Measurements from ENCODE around the gene RERE.
"Not testable (repeated sequence)": the region's sequence is repeated elsewhere in the genome, so short reads cannot be mapped to it uniquely, and the experiment has no call there.

Gene RERE

GRCh38 chr1:8619917-8620502, 197.4 kb downstream of the RERE start:
- H3K9me3 Mint-ChIP-seq (ENCODE audit: low read depth); H3K27me3 Mint-ChIP-seq; H3K4me3 Mint-ChIP-seq; H3K36me3 Mint-ChIP-seq; H3K27ac Mint-ChIP-seq: not testable (repeated sequence)
- peaks cover 14% of the 10 kb centered on the region for H3K4me1 Mint-ChIP-seq (ENCODE audit: low read depth)

- not testable (repeated sequence) for H3K27me3 Mint-ChIP-seq; H3K36me3 Mint-ChIP-seq; H3K9me3 Mint-ChIP-seq (ENCODE audit: low read depth); H3K27ac Mint-ChIP-seq; H3K4me3 Mint-ChIP-seq
- peaks cover 14% of the 10 kb centered on the region for H3K4me1 Mint-ChIP-seq (ENCODE audit: low read depth)
Measured at GRCh38 chr1:8619419-8619818, 198.0 kb downstream of the RERE start.

- not testable (repeated sequence) for H3K27me3 Mint-ChIP-seq; H3K36me3 Mint-ChIP-seq; H3K27ac Mint-ChIP-seq; H3K9me3 Mint-ChIP-seq (ENCODE audit: low read depth); H3K4me3 Mint-ChIP-seq; H3K4me1 Mint-ChIP-seq (ENCODE audit: low read depth)
Measured at GRCh38 chr1:8616791-8617190, 200.6 kb downstream of the RERE start.

- H3K4me3 Mint-ChIP-seq; H3K4me1 Mint-ChIP-seq (ENCODE audit: low read depth); H3K9me3 Mint-ChIP-seq (ENCODE audit: low read depth); H3K27me3 Mint-ChIP-seq; H3K36me3 Mint-ChIP-seq; H3K27ac Mint-ChIP-seq: not testable (repeated sequence)
Measured at GRCh38 chr1:8611634-8612515, 205.6 kb downstream of the RERE start.

GRCh38 chr1:8607906-8608305, 209.5 kb downstream of the RERE start:
- H3K9me3 Mint-ChIP-seq (ENCODE audit: low read depth), result no peaks in the 10 kb centered on the region
- no peak overlapping the region for H3K4me3 Mint-ChIP-seq
- H3K27me3 Mint-ChIP-seq, result no peaks in the 10 kb centered on the region
- H3K36me3 Mint-ChIP-seq, result peaks cover 5% of the 10 kb centered on the region
- H3K4me1 Mint-ChIP-seq (ENCODE audit: low read depth), result peaks cover 25% of the 10 kb centered on the region
- no peak overlapping the region for H3K27ac Mint-ChIP-seq

GRCh38 chr1:8604041-8604945, 213.1 kb downstream of the RERE start:
- peak overlapping the region; percentile 99 for H3K27ac Mint-ChIP-seq
- H3K4me3 Mint-ChIP-seq, result peak overlapping the region; percentile 86
- H3K36me3 Mint-ChIP-seq, result peaks cover 3% of the 10 kb centered on the region
- H3K4me1 Mint-ChIP-seq (ENCODE audit: low read depth), result peaks cover 36% of the 10 kb centered on the region
- H3K9me3 Mint-ChIP-seq (ENCODE audit: low read depth), result no peaks in the 10 kb centered on the region
- no peaks in the 10 kb centered on the region for H3K27me3 Mint-ChIP-seq

GRCh38 chr1:8603220-8603616, 214.2 kb downstream of the RERE start:
- peak overlapping the region; percentile 99 for H3K27ac Mint-ChIP-seq
- H3K27me3 Mint-ChIP-seq, result no peaks in the 10 kb centered on the region
- peak overlapping the region; percentile 86 for H3K4me3 Mint-ChIP-seq
- no peaks in the 10 kb centered on the region for H3K9me3 Mint-ChIP-seq (ENCODE audit: low read depth)
- H3K4me1 Mint-ChIP-seq (ENCODE audit: low read depth), result peaks cover 39% of the 10 kb centered on the region
- peaks cover 3% of the 10 kb centered on the region for H3K36me3 Mint-ChIP-seq

- Mint-ChIP-seq H3K4me3 (peak overlapping the region; percentile 86), H3K36me3 (peaks cover 3% of the 10 kb centered on the region), H3K27ac (peak overlapping the region; percentile 99), H3K27me3 (no peaks in the 10 kb centered on the region), H3K4me1 (ENCODE audit: low read depth) (peaks cover 39% of the 10 kb centered on the region), H3K9me3 (ENCODE audit: low read depth) (no peaks in the 10 kb centered on the region)
Measured at GRCh38 chr1:8602471-8603219, 214.8 kb downstream of the RERE start.

GRCh38 chr1:8600336-8600735, 217.1 kb downstream of the RERE start:
- Mint-ChIP-seq H3K9me3 (ENCODE audit: low read depth) (no peaks in the 10 kb centered on the region), H3K36me3 (peaks cover 3% of the 10 kb centered on the region), H3K27me3 (no peaks in the 10 kb centered on the region), H3K4me1 (ENCODE audit: low read depth) (peaks cover 48% of the 10 kb centered on the region), H3K4me3 (no peak overlapping the region), H3K27ac (no peak overlapping the region)

GRCh38 chr1:8599646-8600212, 217.7 kb downstream of the RERE start:
- no peak overlapping the region for H3K27ac Mint-ChIP-seq
- H3K9me3 Mint-ChIP-seq (ENCODE audit: low read depth), result no peaks in the 10 kb centered on the region
- no peak overlapping the region for H3K4me3 Mint-ChIP-seq
- no peaks in the 10 kb centered on the region for H3K27me3 Mint-ChIP-seq
- H3K4me1 Mint-ChIP-seq (ENCODE audit: low read depth), result peaks cover 44% of the 10 kb centered on the region
- peaks cover 3% of the 10 kb centered on the region for H3K36me3 Mint-ChIP-seq

- peaks cover 35% of the 10 kb centered on the region for H3K4me1 Mint-ChIP-seq (ENCODE audit: low read depth)
- peaks cover 3% of the 10 kb centered on the region for H3K36me3 Mint-ChIP-seq
- no peaks in the 10 kb centered on the region for H3K27me3 Mint-ChIP-seq
- no peak overlapping the region for H3K4me3 Mint-ChIP-seq
- peak overlapping the region; percentile 59 for H3K27ac Mint-ChIP-seq
- no peaks in the 10 kb centered on the region for H3K9me3 Mint-ChIP-seq (ENCODE audit: low read depth)
Measured at GRCh38 chr1:8598783-8599182, 218.7 kb downstream of the RERE start.

- no peaks in the 10 kb centered on the region for H3K27me3 Mint-ChIP-seq
- H3K27ac Mint-ChIP-seq, result peak overlapping the region; percentile 59
- no peaks in the 10 kb centered on the region for H3K9me3 Mint-ChIP-seq (ENCODE audit: low read depth)
- H3K36me3 Mint-ChIP-seq, result peaks cover 8% of the 10 kb centered on the region
- H3K4me1 Mint-ChIP-seq (ENCODE audit: low read depth), result peaks cover 29% of the 10 kb centered on the region
- H3K4me3 Mint-ChIP-seq, result no peak overlapping the region
Measured at GRCh38 chr1:8598060-8598724, 219.2 kb downstream of the RERE start.

GRCh38 chr1:8597455-8597854, 220.0 kb downstream of the RERE start:
- Mint-ChIP-seq H3K27me3 (no peaks in the 10 kb centered on the region), H3K4me3 (no peak overlapping the region), H3K4me1 (ENCODE audit: low read depth) (peaks cover 22% of the 10 kb centered on the region), H3K9me3 (ENCODE audit: low read depth) (no peaks in the 10 kb centered on the region), H3K27ac (no peak overlapping the region), H3K36me3 (peaks cover 8% of the 10 kb centered on the region)

- no peak overlapping the region for H3K27ac Mint-ChIP-seq
- peaks cover 5% of the 10 kb centered on the region for H3K36me3 Mint-ChIP-seq
- H3K4me3 Mint-ChIP-seq, result no peak overlapping the region
- no peaks in the 10 kb centered on the region for H3K27me3 Mint-ChIP-seq
- no peaks in the 10 kb centered on the region for H3K9me3 Mint-ChIP-seq (ENCODE audit: low read depth)
- H3K4me1 Mint-ChIP-seq (ENCODE audit: low read depth), result peaks cover 24% of the 10 kb centered on the region
Measured at GRCh38 chr1:8595941-8596340, 221.5 kb downstream of the RERE start.

Measured in activated naive CD8-positive, alpha-beta T cell (primary cell).